Vagina (tissue), 2 donors: Measurements from ENCODE around the gene KRTAP5-3. TPM values are rescaled to one million over a fixed set of nuclear protein-coding genes. Genes with fewer than 3 reads are reported as not detected.
"Not testable (repeated sequence)": the region's sequence is repeated elsewhere in the genome, so short reads cannot be mapped to it uniquely, and the experiment has no call there.

Experiments used
- DNase-seq, 2 donors: peaks; one replicate each; pipeline ENCODE4 v3.0.0-alpha.2; 2017; ENCODE audit errors: extremely low spot score in 2 of 2
- H3K27ac ChIP-seq: fragments of 200-600 bp; sonication (generic); one replicate; pipeline ENCODE4 v1.5.1; 2019
- H3K27me3 ChIP-seq: fragments of 200-600 bp; sonication (generic); one replicate; pipeline ENCODE4 v1.5.1; 2019
- H3K36me3 ChIP-seq, 2 donors: fragments of 200-600 bp; sonication (generic); one replicate each; pipeline ENCODE4 v1.5.1; 2017 to 2019
- H3K4me1 ChIP-seq: fragments of 200-600 bp; sonication (generic); one replicate; pipeline ENCODE4 v1.5.1; 2019
- H3K4me3 ChIP-seq, 2 donors: fragments of 200-600 bp; sonication (generic); 1 replicate in 1 of 2; 2 replicates in 1 of 2; pipeline ENCODE4 v1.5.1; 2016 to 2019
- H3K9me3 ChIP-seq: fragments of 200-600 bp; sonication (generic); one replicate; pipeline ENCODE4 v1.5.1; 2019
- POLR2A ChIP-seq, 2 donors: fragments of 450-650 bp; IDR thresholded peaks; one replicate each; pipeline ENCODE4 v1.6.1; 2017; ENCODE audit warnings: antibody characterized with exemption in 2 of 2, mild to moderate bottlenecking in 2 of 2, moderate library complexity in 2 of 2
- POLR2AphosphoS5 ChIP-seq, 2 donors: sonication (generic); formaldehyde crosslinking; IDR thresholded peaks; one replicate each; pipeline ENCODE4 v1.9.0; 2017; ENCODE audit warnings: antibody characterized with exemption in 2 of 2, mild to moderate bottlenecking in 2 of 2, low read depth in 1 of 2; ENCODE audit not compliant: insufficient read depth in 1 of 2
- intact Hi-C: fragments of 100-400 bp; cut with DNase I; formaldehyde crosslinking; loops from one replicate; pipeline ENCODE4 v1.15.1; 2023
- total RNA-seq: library from RNA; depleted of rRNA; stranded (reverse); fragments of >200 nt; gene quantifications from one replicate; pipeline ENCODE4 v1.2.3, GENCODE V29; 2016
- TF ChIP-seq, protein P1 (sequence below), 3 experiments: fragments of 450-650 bp in 2 of 3; fragments of 200-600 bp in 1 of 3; sonication (generic) in 1 of 3; IDR thresholded peaks; one replicate each; pipeline ENCODE4 v1.5.1; 2017 to 2019; ENCODE audit warnings: antibody characterized with exemption in 3 of 3, mild to moderate bottlenecking in 2 of 3, moderate library complexity in 2 of 3

Gene KRTAP5-3
- total RNA-seq, 1 donor from 2014 or later: not detected

DNA sequence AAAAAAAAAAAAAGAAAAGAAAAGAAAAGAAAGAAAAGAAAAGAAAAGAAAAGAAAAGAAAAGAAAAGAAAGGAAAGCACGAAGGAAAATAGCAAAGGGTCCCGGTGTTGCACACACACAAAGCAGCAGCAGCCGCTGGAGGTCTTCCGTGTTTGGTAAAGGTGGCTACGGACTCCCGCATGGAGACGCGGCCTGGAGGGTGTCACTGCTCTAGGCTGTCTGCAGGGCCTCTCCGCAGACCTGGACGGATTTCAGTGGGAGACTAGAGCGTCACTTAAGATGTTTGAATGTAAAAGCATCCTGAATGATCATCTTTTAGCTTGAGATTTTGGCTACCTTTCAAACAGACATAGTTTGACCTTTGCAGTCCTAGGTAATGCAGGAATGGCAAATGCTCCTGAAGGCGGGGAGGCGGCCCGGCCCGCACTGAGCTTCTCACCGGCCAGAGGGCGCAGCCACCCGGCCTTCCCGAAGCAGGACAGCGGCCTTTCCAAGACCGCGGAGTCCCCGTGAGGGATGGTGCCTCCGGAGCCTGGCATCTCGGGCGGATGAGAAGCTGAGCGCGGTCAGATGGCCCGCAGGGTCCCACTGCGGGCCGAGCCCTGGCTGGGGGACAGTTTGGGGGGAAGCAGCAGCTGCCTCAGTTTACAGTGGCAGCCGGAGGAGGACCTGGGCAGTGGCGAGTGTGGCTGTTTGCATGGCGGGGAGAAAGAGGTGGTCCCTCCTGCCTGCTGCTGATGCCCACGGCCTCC, 39.8 kb upstream of the KRTAP5-3 start:
- Histone ChIP-seq H3K9me3 (no peaks in the 10 kb centered on the region), H3K4me1 (peaks cover 7% of the 10 kb centered on the region), H3K36me3 (no peaks in the 10 kb centered on the region), H3K4me3 (no peak overlapping the region), H3K27me3 (no peaks in the 10 kb centered on the region), H3K27ac (no peak overlapping the region)
- no peak for TF ChIP-seq POLR2A (IDR thresholded peaks at IDR 0.05)
- no peak for TF ChIP-seq POLR2AphosphoS5 (IDR thresholded peaks at IDR 0.05; ENCODE audit: insufficient read depth in 1 of 2, low read depth in 1 of 2)
- TF ChIP-seq, protein P1, sequence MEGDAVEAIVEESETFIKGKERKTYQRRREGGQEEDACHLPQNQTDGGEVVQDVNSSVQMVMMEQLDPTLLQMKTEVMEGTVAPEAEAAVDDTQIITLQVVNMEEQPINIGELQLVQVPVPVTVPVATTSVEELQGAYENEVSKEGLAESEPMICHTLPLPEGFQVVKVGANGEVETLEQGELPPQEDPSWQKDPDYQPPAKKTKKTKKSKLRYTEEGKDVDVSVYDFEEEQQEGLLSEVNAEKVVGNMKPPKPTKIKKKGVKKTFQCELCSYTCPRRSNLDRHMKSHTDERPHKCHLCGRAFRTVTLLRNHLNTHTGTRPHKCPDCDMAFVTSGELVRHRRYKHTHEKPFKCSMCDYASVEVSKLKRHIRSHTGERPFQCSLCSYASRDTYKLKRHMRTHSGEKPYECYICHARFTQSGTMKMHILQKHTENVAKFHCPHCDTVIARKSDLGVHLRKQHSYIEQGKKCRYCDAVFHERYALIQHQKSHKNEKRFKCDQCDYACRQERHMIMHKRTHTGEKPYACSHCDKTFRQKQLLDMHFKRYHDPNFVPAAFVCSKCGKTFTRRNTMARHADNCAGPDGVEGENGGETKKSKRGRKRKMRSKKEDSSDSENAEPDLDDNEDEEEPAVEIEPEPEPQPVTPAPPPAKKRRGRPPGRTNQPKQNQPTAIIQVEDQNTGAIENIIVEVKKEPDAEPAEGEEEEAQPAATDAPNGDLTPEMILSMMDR (IDR thresholded peaks at IDR 0.05): no peak
- intact Hi-C loops: no loop called here
- no peak for DNase-seq

DNA sequence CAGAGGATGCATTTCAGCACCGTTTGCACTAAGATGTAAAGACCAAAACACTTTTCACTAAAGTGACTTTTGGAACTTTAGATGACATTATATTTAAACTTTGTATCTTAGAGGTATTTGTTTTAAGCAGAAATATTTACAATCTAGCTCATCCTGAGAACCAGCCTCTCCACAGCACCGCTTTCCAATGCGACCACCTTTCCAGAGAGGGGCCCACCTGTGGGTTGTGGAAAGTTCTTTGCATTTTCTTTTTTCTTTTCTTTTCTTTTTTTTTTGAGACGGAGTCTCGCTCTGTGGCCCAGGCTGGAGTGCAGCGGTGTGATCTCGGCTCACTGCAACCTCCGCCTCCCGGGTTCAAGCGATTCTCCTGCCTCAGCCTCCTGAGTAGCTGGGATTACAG, 38.3 kb upstream of the KRTAP5-3 start:
- H3K9me3 ChIP-seq, H3K27me3 ChIP-seq, H3K27ac ChIP-seq, H3K4me3 ChIP-seq, H3K36me3 ChIP-seq, DNase-seq, intact Hi-C loops, H3K4me1 ChIP-seq: not testable (repeated sequence)

- no peaks in the 10 kb centered on the region for H3K9me3 ChIP-seq
- DNase-seq: no peak
- no peaks in the 10 kb centered on the region for H3K36me3 ChIP-seq
- H3K27me3 ChIP-seq: no peaks in the 10 kb centered on the region
- no peak overlapping the region for H3K27ac ChIP-seq
- TF ChIP-seq POLR2AphosphoS5 (IDR thresholded peaks at IDR 0.05; ENCODE audit: insufficient read depth in 1 of 2, low read depth in 1 of 2) (no peak), POLR2A (IDR thresholded peaks at IDR 0.05) (no peak)
- TF ChIP-seq, protein P1 (IDR thresholded peaks at IDR 0.05): no peak
- H3K4me3 ChIP-seq: no peak overlapping the region
- H3K4me1 ChIP-seq: no peaks in the 10 kb centered on the region
- intact Hi-C loops: no loop called here
Observed at GRCh38 chr11:1645357-1645821, 37.1 kb upstream of the KRTAP5-3 start.

GRCh38 chr11:1644601-1645356, 36.5 kb upstream of the KRTAP5-3 start:
- no peak overlapping the region for H3K27ac ChIP-seq
- TF ChIP-seq POLR2AphosphoS5 (IDR thresholded peaks at IDR 0.05; ENCODE audit: insufficient read depth in 1 of 2, low read depth in 1 of 2) (no peak), POLR2A (IDR thresholded peaks at IDR 0.05) (no peak)
- TF ChIP-seq, protein P1 (IDR thresholded peaks at IDR 0.05): no peak
- H3K36me3 ChIP-seq: no peaks in the 10 kb centered on the region
- H3K9me3 ChIP-seq: no peaks in the 10 kb centered on the region
- DNase-seq: no peak
- no peaks in the 10 kb centered on the region for H3K4me1 ChIP-seq
- intact Hi-C loops: no loop called here
- no peak overlapping the region for H3K4me3 ChIP-seq
- H3K27me3 ChIP-seq: no peaks in the 10 kb centered on the region

GRCh38 chr11:1643146-1643690, 35.0 kb upstream of the KRTAP5-3 start:
- Histone ChIP-seq H3K27me3 (no peaks in the 10 kb centered on the region), H3K27ac (no peak overlapping the region), H3K4me1 (no peaks in the 10 kb centered on the region), H3K9me3 (no peaks in the 10 kb centered on the region), H3K36me3 (no peaks in the 10 kb centered on the region), H3K4me3 (no peak overlapping the region)
- TF ChIP-seq POLR2A (IDR thresholded peaks at IDR 0.05): no peak
- DNase-seq: no peak
- intact Hi-C loops: no loop called here
